BE2C (cell line): ENCODE results near the gene PKP3.

Experiments
- DNase-seq: peaks from one replicate; pipeline ENCODE4 v3.0.0-alpha.2; 2020
- H3K27me3 ChIP-seq: fragments of 250-450 bp; sonication (Bioruptor Pico); 2 replicates; pipeline ENCODE4 v1.5.1; 2020; ENCODE audit warnings: mild to moderate bottlenecking
- H3K36me3 ChIP-seq: fragments of 250-450 bp; sonication (Bioruptor Pico); 2 replicates; pipeline ENCODE4 v1.5.1; 2020; ENCODE audit warnings: mild to moderate bottlenecking
- H3K4me1 ChIP-seq: fragments of 250-450 bp; sonication (Bioruptor Pico); 2 replicates; pipeline ENCODE4 v1.5.1; 2020
- H3K4me3 ChIP-seq: 2 replicates; pipeline ENCODE4 v1.5.1; 2011; ENCODE audit warnings: low read depth, low read length
- H3K9me3 ChIP-seq: fragments of 250-450 bp; sonication (Bioruptor Pico); 2 replicates; pipeline ENCODE4 v1.5.1; 2020
- TF ChIP-seq, protein P1 (sequence below): IDR thresholded peaks from 2 replicates; pipeline ENCODE4 v1.5.1; 2012; ENCODE audit warnings: mild to moderate bottlenecking, low read depth, low read length

Gene PKP3

DNA sequence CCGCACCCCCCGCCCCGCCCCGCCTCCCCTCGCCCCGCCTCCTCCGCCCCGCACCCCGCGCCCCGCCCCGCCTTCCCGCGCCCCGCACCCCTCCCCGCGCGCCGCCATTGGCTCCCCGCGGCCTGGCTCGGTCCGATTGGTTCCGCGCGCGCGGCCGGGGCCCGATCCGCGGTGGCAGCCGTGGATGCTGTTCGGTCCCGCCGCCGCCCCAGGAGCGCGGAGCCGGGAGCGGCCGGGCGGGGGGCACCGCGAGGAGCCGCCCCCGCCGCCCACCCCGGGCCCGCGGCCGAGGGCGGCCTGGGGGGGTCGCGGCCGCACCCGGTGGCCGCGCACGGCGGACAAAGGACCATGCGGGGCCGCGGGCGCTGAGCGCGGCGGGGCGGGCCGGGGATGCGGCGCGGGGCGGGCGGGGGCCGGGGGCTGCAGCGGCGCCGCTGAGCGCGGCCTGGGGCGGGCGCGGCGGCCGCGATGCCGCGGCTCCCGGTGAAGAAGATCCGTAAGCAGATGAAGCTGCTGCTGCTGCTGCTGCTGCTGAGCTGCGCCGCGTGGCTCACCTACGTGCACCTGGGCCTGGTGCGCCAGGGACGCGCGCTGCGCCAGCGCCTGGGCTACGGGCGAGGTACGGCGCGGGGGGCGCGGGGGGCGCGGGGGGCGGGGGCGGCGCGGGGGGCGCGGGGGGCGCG lies 24.5 kb upstream of the PKP3 start, which contains the start of gene B4GALNT4:
Gene B4GALNT4, plus strand, starts transcription at position 164 of the 683 bp plus-strand sequence. Its CDS starts 305 bp downstream, at position 469.
- no peak for DNase-seq
- no peaks in the 10 kb centered on the region for H3K9me3 ChIP-seq
- TF ChIP-seq, protein P1, sequence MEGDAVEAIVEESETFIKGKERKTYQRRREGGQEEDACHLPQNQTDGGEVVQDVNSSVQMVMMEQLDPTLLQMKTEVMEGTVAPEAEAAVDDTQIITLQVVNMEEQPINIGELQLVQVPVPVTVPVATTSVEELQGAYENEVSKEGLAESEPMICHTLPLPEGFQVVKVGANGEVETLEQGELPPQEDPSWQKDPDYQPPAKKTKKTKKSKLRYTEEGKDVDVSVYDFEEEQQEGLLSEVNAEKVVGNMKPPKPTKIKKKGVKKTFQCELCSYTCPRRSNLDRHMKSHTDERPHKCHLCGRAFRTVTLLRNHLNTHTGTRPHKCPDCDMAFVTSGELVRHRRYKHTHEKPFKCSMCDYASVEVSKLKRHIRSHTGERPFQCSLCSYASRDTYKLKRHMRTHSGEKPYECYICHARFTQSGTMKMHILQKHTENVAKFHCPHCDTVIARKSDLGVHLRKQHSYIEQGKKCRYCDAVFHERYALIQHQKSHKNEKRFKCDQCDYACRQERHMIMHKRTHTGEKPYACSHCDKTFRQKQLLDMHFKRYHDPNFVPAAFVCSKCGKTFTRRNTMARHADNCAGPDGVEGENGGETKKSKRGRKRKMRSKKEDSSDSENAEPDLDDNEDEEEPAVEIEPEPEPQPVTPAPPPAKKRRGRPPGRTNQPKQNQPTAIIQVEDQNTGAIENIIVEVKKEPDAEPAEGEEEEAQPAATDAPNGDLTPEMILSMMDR: no peak
- H3K4me3 ChIP-seq: no peak within 1 kb of the TSS
- no peaks in the 10 kb centered on the region for H3K4me1 ChIP-seq
- peaks cover 11% of the 10 kb centered on the region for H3K27me3 ChIP-seq
- H3K36me3 ChIP-seq: no peaks in the 10 kb centered on the region

DNA sequence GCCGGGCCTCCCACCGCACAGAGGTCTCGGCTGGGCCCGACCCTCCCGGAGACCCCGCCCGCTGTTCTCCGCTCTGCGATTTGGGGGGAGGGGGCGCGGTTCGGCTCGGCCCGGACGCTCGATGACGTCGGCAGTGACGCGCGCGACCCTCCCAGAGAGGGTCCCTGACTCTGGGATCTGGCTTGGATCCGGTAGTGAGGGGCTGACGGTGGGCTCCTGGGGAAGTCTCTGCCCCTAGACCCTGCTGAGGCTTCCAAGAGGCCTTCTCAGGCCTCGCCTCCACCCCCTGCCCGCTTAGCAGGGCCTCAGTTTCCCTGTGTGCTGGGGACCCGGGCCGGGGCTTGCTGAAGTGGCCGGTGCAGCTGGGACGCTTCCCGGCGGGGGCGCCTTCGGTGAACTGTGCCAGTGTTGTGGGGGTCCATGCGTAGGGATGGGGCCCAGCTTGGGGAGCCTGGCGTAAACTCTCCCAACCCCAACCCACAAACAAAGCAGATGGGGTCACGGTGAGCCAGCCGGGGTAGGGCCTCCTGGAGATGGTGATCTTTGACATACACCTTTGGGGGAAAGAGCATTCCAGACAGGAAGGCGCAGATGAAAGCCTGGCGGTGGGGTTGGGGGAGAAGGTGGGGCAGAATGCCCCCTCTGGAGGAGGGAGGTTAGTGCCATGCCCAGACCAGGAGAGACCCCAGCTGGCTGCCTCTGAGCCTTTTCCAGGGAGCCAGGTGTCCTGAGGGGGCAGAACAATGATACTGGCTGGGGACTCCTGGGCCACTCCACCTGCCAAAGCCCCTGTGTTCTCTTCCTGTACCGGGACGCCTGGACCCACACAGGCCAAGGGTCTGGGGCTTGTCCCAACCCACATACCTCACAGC lies 23.7 kb upstream of the PKP3 start:
- H3K36me3 ChIP-seq: no peaks in the 10 kb centered on the region
- H3K27me3 ChIP-seq: peaks cover 11% of the 10 kb centered on the region
- TF ChIP-seq, protein P1: no peak
- no peaks in the 10 kb centered on the region for H3K9me3 ChIP-seq
- DNase-seq: no peak
- no peak overlapping the region for H3K4me3 ChIP-seq
- H3K4me1 ChIP-seq: no peaks in the 10 kb centered on the region

DNA sequence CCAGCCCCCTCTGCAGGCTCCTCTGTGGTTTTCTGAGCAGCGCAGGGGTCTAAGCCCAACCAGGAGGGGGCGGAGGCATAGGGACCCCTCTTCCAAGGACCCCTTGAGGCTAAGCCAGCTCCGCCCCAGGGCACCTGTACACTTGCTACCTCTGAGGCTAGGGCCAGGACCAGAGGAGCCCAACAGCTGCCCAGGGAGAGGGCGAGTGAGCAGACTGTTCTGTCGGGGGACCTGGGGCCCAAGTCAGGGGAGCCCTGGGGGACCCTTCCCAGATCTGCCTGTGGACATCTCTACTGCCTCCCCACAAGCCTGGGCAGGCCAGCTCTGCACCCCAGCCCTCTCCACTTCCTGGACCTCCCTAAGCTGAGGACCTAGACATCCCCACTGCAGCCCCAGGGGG lies 23.0 kb upstream of the PKP3 start:
- DNase-seq: no peak
- peaks cover 11% of the 10 kb centered on the region for H3K27me3 ChIP-seq
- H3K9me3 ChIP-seq: no peaks in the 10 kb centered on the region
- H3K36me3 ChIP-seq: no peaks in the 10 kb centered on the region
- no peak overlapping the region for H3K4me3 ChIP-seq
- TF ChIP-seq, protein P1: no peak
- H3K4me1 ChIP-seq: no peaks in the 10 kb centered on the region

DNA sequence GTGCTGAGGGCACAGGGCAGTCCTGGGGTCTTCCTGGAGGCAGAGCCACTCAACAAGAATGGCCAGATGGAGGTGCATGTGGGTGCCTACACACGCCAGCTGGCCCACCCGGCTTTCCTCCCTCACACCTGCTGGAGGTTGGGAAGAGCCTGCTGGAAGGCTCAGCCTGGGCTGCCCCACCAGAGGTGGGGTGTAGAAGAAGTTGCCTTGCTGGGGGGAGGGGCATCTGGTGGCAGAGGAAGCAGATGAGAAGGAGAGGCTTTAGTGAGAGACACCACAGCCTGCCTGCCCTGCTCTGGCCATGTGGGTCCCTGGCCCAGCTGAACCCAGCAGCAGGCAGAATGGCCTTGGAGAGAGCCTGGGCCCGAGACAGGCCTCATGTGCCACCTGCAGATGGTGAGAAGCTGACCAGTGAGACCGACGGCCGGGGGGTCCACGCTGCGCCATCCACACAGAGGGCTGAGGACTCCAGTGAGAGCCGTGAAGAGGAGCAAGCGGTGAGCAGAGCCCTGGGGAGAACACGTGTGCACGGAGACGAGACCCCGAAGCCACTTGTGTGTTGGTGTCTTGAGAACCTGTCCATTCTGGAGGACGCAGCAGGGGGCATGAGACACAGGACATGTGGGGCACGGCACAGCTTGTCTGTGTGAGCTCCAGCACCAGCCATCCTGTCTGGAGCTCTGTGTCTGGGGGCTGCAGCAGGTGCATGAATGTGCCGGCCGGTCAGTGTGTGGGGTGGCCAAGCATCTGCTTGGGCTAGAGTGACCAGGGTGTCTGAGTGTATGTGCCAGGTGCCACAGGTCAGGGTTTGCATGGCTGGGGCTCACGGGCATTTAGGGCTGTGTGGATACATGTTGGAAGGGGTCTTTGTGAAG lies 22.1 kb upstream of the PKP3 start:
- DNase-seq: no peak
- Histone ChIP-seq H3K4me3 (no peak overlapping the region), H3K27me3 (peaks cover 11% of the 10 kb centered on the region)

DNA sequence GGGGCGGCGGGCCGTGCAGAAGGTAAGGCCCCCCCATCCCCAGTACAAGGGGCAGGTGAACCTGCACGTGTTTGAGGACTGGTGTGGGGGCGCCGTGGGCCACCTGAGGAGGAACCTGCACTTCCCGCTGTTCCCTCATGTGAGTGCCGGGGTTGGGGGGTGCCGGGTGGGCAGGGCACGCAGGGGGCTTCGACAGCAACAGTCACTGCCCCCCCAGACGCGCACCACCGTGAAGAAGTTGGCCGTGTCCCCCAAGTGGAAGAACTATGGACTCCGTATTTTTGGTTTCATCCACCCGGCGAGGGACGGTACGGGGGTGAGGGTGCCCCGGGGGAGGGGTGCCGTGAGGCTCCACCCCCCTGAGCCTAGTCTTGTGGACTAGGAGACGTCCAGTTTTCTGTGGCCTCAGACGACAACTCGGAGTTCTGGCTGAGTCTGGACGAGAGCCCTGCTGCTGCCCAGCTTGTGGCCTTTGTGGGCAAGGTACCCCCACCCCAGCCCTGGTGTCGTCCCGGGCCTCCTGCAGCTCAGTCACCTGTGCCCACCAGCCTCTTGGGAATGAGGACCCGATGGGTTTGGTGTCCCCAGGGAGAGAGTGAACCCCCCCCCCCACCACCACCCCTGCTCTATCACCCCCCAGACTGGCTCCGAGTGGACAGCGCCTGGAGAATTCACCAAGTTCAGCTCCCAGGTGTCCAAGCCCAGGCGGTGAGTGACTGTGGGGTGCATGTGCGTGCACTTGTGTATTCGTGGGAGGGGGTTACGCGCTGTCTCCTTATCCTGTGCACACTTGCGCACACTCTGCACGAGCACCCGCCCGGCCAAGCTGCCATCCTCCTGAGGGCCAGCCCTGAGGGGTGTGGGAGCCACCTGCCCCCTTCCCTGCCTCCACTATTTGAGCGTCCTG lies 20.9 kb upstream of the PKP3 start:
- Histone ChIP-seq H3K36me3 (no peaks in the 10 kb centered on the region), H3K9me3 (no peaks in the 10 kb centered on the region), H3K4me3 (no peak overlapping the region), H3K4me1 (no peaks in the 10 kb centered on the region), H3K27me3 (peaks cover 11% of the 10 kb centered on the region)
- DNase-seq: no peak
- TF ChIP-seq, protein P1: no peak

More for the DNA sequence above, 22.1 kb upstream of the PKP3 start:
- TF ChIP-seq, protein P1: no peak
- no peaks in the 10 kb centered on the region for H3K36me3 ChIP-seq
- H3K9me3 ChIP-seq: no peaks in the 10 kb centered on the region
- no peaks in the 10 kb centered on the region for H3K4me1 ChIP-seq
